ENCODE data around the gene MYRIP.

MYRIP gene

DNA sequence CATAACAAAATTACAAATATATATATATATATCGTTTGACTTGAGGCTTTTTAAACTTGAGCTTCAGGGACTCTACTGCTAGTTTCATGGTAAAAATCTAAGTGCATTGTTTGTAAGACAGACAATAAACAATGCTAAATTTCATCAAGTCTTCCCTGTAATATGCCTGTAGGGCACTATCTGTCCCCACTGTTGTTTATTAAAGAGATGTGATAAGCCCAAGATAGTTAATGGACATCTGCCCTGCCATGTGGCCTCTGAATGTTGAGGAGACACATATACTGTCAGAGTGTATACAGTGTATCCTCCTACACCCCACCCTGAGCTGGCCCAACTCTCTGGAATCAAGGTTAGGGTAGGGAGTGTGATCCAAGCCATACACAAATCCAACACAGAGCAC lies 485.0 kb downstream of the MYRIP start:
- H3K4me3 ChIP-seq (ENCODE audit: low read length), result no peak overlapping the region
- WGBS (ENCODE audit: insufficient coverage, insufficient read length), result no CpG with 5 or more reads among the region's 1 CpG
- H3K27ac ChIP-seq (ENCODE audit: low read length), result no peak overlapping the region
- peaks cover 2% of the 10 kb centered on the region; the same call in 1 of the 2 replicates for H3K4me1 ChIP-seq (ENCODE audit: control insufficient read depth, insufficient read depth, low read length)
- no peaks in the 10 kb centered on the region for H3K27me3 ChIP-seq (ENCODE audit: control insufficient read depth, insufficient read depth, low read length)
- DNase-seq (ENCODE audit: low read depth, low spot score), result no peak
- no peaks in the 10 kb centered on the region for H3K36me3 ChIP-seq (ENCODE audit: control insufficient read depth, insufficient read depth, low read length)
- no peaks in the 10 kb centered on the region for H3K9me3 ChIP-seq (ENCODE audit: control insufficient read depth, insufficient read depth, low read length)

DNA sequence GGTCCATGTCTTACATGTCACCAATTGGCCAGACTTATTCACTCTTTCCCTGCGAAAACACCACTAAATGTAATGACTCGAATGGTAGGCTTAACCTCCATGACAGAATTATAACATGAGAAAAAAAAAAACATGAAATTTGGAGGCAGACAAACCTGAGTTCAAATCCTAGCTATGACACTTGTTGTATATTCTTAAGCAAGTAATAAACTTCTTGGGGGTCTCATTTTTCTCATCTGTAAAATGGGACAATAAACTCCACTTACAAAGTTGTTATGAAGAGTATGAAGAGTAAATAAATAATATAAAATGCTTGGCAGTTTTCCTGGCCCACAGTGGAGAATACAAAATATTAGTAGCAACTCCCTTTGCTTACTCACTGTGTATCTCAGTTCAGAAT lies 488.7 kb downstream of the MYRIP start:
- Histone ChIP-seq H3K9me3 (ENCODE audit: control insufficient read depth, insufficient read depth, low read length) (no peaks in the 10 kb centered on the region), H3K36me3 (ENCODE audit: control insufficient read depth, insufficient read depth, low read length) (no peaks in the 10 kb centered on the region), H3K4me1 (ENCODE audit: control insufficient read depth, insufficient read depth, low read length) (no peaks in the 10 kb centered on the region; the same call in 1 of the 2 replicates), H3K27me3 (ENCODE audit: control insufficient read depth, insufficient read depth, low read length) (no peaks in the 10 kb centered on the region), H3K4me3 (ENCODE audit: low read length) (no peak overlapping the region), H3K27ac (ENCODE audit: low read length) (no peak overlapping the region)
- DNase-seq (ENCODE audit: low read depth, low spot score), result no peak
- no CpG with 5 or more reads among the region's 2 CpGs for WGBS (ENCODE audit: insufficient coverage, insufficient read length)

DNA sequence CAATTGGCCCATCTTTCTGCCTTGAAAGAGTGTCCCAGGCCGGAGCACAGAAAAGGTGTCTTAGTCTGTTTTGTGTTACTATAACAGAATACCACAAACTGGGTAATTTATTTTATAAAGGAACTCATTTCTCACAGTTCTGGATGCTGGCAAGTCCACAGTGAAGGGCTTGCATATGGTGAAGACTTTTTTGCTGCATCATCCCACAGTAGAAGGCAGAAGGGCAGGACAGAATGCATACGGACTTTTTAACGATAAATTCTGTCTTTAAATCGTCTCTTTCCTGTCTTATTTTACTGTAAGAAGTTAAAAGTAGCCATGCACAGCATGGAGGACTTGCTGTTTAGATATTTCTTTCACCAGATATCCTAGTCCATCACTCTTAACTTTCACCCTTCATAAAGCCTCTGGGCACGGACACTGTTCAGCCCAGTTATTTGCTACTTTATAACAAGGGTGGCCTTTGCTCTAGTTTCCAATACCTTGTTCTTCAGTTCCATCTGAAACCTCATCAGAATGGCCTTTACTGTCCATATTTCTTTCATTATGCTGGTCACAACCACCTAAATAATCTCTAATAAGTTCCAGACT lies 489.8 kb downstream of the MYRIP start:
- Histone ChIP-seq H3K4me3 (ENCODE audit: low read length) (no peak overlapping the region), H3K4me1 (ENCODE audit: control insufficient read depth, insufficient read depth, low read length) (peaks cover under 1% of the 10 kb centered on the region; the same call in 1 of the 2 replicates), H3K9me3 (ENCODE audit: control insufficient read depth, insufficient read depth, low read length) (no peaks in the 10 kb centered on the region), H3K36me3 (ENCODE audit: control insufficient read depth, insufficient read depth, low read length) (no peaks in the 10 kb centered on the region), H3K27me3 (ENCODE audit: control insufficient read depth, insufficient read depth, low read length) (no peaks in the 10 kb centered on the region), H3K27ac (ENCODE audit: low read length) (no peak overlapping the region)
- no CpG with 5 or more reads among the region's 5 CpGs for WGBS (ENCODE audit: insufficient coverage, insufficient read length)
- DNase-seq (ENCODE audit: low read depth, low spot score), result no peak

DNA sequence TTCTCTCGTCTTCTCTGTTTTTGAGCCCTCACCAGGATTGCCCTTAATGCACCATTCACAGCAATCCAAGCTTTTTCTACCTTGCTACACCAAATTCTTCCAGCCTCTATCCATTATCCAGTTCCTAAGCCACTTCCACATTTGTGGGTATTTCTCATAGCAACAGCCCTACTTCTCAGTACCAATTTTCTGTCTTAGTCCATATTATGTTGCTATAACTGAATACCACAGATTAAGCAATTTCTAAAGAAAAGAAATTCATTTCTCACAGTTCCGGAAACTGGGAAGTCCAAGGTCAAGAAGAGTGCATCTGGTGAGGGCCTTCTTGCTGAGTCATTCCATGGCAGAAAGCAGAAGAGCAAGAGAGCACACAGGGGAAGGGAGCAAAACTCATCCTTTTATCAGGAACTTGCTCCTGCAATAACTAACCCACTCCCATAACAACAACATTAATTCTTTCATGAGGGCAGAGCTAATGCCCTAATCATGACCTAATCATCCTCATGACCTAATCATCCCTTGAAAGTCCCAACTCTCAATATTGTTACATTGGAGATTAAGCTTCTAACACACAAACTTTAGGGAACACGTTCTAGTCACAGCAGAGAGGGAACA lies 490.4 kb downstream of the MYRIP start:
- Histone ChIP-seq H3K4me3 (ENCODE audit: low read length) (no peak overlapping the region), H3K27me3 (ENCODE audit: control insufficient read depth, insufficient read depth, low read length) (no peaks in the 10 kb centered on the region), H3K4me1 (ENCODE audit: control insufficient read depth, insufficient read depth, low read length) (peaks cover 2% of the 10 kb centered on the region; the same call in 1 of the 2 replicates), H3K27ac (ENCODE audit: low read length) (no peak overlapping the region), H3K36me3 (ENCODE audit: control insufficient read depth, insufficient read depth, low read length) (no peaks in the 10 kb centered on the region), H3K9me3 (ENCODE audit: control insufficient read depth, insufficient read depth, low read length) (no peaks in the 10 kb centered on the region)
- no peak for DNase-seq (ENCODE audit: low read depth, low spot score)
- no CpG with 5 or more reads among the region's 3 CpGs for WGBS (ENCODE audit: insufficient coverage, insufficient read length)

DNA sequence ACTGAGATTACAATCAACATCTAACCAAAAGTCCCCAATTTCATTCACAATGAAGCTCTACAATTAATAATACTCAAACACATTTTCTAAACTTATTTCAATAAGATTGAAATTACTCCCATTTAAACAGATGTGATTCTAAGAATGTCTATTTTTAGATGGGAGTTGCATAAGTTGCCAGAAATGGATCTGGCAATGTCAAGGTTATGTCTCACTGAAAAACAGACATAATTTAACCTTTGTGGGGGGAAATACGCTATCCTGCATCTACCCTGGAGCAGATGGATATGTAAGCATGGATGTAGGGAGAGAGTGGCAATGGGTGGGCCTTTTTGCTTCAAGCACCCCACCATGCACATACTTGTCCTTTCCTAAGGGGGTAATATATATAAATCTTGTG lies 493.4 kb downstream of the MYRIP start:
- WGBS (ENCODE audit: insufficient coverage, insufficient read length), result no CpG with 5 or more reads among the region's 1 CpG
- H3K4me1 ChIP-seq (ENCODE audit: control insufficient read depth, insufficient read depth, low read length), result peaks cover 2% of the 10 kb centered on the region; the same call in 1 of the 2 replicates
- H3K27me3 ChIP-seq (ENCODE audit: control insufficient read depth, insufficient read depth, low read length), result no peaks in the 10 kb centered on the region
- H3K4me3 ChIP-seq (ENCODE audit: low read length), result no peak overlapping the region
- no peaks in the 10 kb centered on the region for H3K9me3 ChIP-seq (ENCODE audit: control insufficient read depth, insufficient read depth, low read length)
- H3K36me3 ChIP-seq (ENCODE audit: control insufficient read depth, insufficient read depth, low read length), result no peaks in the 10 kb centered on the region
- DNase-seq (ENCODE audit: low read depth, low spot score), result no peak
- no peak overlapping the region for H3K27ac ChIP-seq (ENCODE audit: low read length)

DNA sequence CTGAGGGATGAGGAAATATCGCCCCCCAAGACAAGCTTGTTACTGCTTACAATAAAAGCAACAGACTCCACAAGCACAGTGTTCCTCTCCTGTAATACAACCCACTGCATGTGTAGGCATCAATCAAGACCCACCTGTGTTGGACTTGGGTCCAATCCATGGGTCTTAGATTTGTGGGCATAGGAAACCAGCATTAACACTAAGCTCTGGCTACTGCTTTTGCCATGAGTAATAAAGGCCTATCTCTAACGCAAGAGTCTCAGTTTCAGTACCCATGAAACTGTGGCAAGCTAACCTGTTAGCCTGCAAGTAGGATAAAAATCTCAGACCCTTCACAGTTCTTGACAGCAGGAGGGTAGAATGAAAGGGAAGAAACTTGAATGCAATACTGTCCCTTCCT lies 494.9 kb downstream of the MYRIP start:
- H3K27me3 ChIP-seq (ENCODE audit: control insufficient read depth, insufficient read depth, low read length), result no peaks in the 10 kb centered on the region
- no peaks in the 10 kb centered on the region for H3K36me3 ChIP-seq (ENCODE audit: control insufficient read depth, insufficient read depth, low read length)
- WGBS (ENCODE audit: insufficient coverage, insufficient read length), result no CpG with 5 or more reads among the region's 2 CpGs
- no peak overlapping the region for H3K27ac ChIP-seq (ENCODE audit: low read length)
- peaks cover 5% of the 10 kb centered on the region for H3K4me1 ChIP-seq (ENCODE audit: control insufficient read depth, insufficient read depth, low read length)
- H3K9me3 ChIP-seq (ENCODE audit: control insufficient read depth, insufficient read depth, low read length), result no peaks in the 10 kb centered on the region
- H3K4me3 ChIP-seq (ENCODE audit: low read length), result no peak overlapping the region
- DNase-seq (ENCODE audit: low read depth, low spot score), result no peak

DNA sequence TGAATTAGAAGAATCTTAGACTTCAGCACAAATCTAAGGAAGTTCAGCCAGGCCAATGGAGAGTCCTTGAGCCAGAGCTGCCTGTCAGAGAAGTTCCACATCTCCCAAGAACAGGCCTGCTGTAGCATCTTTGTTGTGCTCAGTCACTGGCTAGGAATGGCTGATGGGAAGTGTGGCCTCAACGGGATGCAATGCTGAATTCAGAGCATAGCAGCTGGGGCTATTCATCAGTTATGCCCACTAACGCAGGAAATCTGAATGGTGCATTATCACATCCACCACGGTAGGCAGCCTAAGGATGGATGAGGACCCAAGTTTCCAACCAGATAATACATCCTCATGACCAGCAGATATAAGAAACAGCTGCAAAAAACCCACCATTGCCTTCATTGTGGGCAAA lies 496.9 kb downstream of the MYRIP start:
- Histone ChIP-seq H3K4me1 (ENCODE audit: control insufficient read depth, insufficient read depth, low read length) (peaks cover 5% of the 10 kb centered on the region), H3K36me3 (ENCODE audit: control insufficient read depth, insufficient read depth, low read length) (no peaks in the 10 kb centered on the region), H3K27ac (ENCODE audit: low read length) (no peak overlapping the region), H3K27me3 (ENCODE audit: control insufficient read depth, insufficient read depth, low read length) (no peaks in the 10 kb centered on the region), H3K4me3 (ENCODE audit: low read length) (no peak overlapping the region), H3K9me3 (ENCODE audit: control insufficient read depth, insufficient read depth, low read length) (no peaks in the 10 kb centered on the region)
- no peak for DNase-seq (ENCODE audit: low read depth, low spot score)
- WGBS (ENCODE audit: insufficient coverage, insufficient read length), result no CpG with 5 or more reads among the region's 3 CpGs

DNA sequence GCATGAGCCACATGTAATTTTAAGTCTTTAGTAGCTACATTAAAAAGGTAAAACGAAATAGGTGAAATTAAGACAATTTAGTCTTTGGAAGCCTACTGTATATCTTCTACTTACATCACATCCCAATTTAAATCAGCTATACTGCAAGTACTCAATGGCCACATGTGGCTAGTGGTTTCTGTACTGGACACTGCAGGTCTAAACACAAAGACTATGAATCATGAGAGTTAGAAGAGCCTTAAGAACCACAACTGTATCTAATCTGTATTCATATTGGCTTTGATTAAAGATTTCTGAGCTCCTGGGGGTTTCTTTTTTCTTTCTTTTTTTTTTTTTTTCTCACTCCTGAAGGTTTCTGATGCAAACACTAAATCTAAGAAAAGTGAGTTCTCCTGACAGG lies 497.8 kb downstream of the MYRIP start:
- no peaks in the 10 kb centered on the region for H3K9me3 ChIP-seq (ENCODE audit: control insufficient read depth, insufficient read depth, low read length)
- no CpG with 5 or more reads among the region's 1 CpG for WGBS (ENCODE audit: insufficient coverage, insufficient read length)

DNA sequence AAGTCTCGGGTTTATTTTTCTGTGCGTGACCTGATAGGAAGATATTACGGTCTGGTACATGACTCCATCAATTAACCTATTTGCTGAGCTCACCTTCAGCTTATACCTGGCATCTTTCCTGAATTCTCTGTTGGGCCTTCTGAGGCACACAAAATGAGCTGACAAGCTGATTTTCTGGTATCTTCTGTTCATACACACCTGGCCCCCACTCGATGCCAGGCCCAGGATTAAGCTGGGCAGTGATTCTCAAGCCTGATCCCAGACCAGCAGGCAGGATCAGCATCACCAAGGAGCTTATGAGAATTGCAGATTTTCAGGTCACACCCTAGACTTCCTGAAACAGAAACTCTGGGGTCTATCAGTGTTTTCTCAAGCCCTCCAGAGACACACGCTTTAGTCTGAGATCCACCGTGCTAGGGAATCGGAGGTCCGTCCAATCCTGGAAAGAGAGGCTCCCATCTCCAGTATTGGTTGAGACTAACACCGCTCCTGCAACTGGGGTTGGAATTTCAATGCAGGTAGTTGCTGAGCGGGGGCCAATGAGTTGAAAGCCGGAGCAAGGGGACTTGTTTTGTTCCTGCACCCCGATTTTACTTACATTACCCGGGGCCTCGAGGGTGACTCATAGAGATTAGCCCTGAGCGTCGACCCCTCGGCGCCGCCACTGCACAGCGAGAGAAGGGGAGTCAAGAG lies 499.5 kb downstream of the MYRIP start:
- no peaks in the 10 kb centered on the region for H3K27me3 ChIP-seq (ENCODE audit: control insufficient read depth, insufficient read depth, low read length)
- H3K9me3 ChIP-seq (ENCODE audit: control insufficient read depth, insufficient read depth, low read length), result no peaks in the 10 kb centered on the region
- peak overlapping the region; percentile 31; the same call in 1 of the 2 replicates for H3K4me3 ChIP-seq (ENCODE audit: low read length)
- peaks cover 5% of the 10 kb centered on the region for H3K4me1 ChIP-seq (ENCODE audit: control insufficient read depth, insufficient read depth, low read length)
- H3K36me3 ChIP-seq (ENCODE audit: control insufficient read depth, insufficient read depth, low read length), result peaks cover 8% of the 10 kb centered on the region; the same call in 1 of the 2 replicates
- no CpG with 5 or more reads among the region's 20 CpGs for WGBS (ENCODE audit: insufficient coverage, insufficient read length)
- DNase-seq (ENCODE audit: low read depth, low spot score), result no peak
- no peak overlapping the region for H3K27ac ChIP-seq (ENCODE audit: low read length)

More for the DNA sequence above, 497.8 kb downstream of the MYRIP start:
- Histone ChIP-seq H3K27me3 (ENCODE audit: control insufficient read depth, insufficient read depth, low read length) (no peaks in the 10 kb centered on the region), H3K4me1 (ENCODE audit: control insufficient read depth, insufficient read depth, low read length) (peaks cover 5% of the 10 kb centered on the region), H3K27ac (ENCODE audit: low read length) (no peak overlapping the region), H3K36me3 (ENCODE audit: control insufficient read depth, insufficient read depth, low read length) (0 out of 2 replicates have a peak, but pooled peaks cover under 1% of the 10 kb centered on the region), H3K4me3 (ENCODE audit: low read length) (no peak overlapping the region)
- no peak for DNase-seq (ENCODE audit: low read depth, low spot score)

DNA sequence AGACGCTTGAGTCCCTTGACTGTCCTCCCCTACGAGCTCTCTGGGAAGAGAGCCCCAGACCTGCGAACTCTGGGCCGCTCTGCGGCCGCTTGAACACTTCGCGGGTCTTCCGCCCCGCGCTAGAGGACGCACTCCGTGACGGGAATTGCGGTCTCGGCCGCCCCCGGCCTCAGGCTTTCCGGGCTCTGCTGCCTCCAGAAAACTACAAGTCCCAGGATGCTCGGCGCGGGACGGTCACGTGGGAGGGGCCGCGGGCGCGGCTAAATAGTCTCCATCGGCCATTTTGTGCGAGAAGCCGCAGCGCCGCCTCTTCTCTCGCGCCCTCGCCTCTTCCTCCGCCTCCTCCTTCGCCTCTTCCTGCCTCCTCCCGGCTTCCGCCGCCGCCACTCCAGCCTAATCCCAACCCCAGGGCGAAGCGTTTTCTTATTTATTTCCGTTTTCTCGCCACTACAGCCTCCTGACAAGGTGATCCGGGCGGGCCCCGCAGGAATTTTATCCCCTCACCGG lies 500.1 kb downstream of the MYRIP start, which contains the start of gene EIF1B:
Gene EIF1B (plus strand): TSS at position 290 of the 507 bp plus-strand sequence. CDS start 235 bp downstream, outside the sequence.
- Histone ChIP-seq H3K9me3 (ENCODE audit: control insufficient read depth, insufficient read depth, low read length) (no peaks in the 10 kb centered on the region), H3K4me1 (ENCODE audit: control insufficient read depth, insufficient read depth, low read length) (peaks cover 3% of the 10 kb centered on the region; the same call in 1 of the 2 replicates), H3K27me3 (ENCODE audit: control insufficient read depth, insufficient read depth, low read length) (no peaks in the 10 kb centered on the region), H3K27ac (ENCODE audit: low read length) (no peak within 1 kb of the TSS), H3K4me3 (ENCODE audit: low read length) (peak within 1 kb of the TSS; percentile 86), H3K36me3 (ENCODE audit: control insufficient read depth, insufficient read depth, low read length) (peaks cover 8% of the 10 kb centered on the region; the same call in 1 of the 2 replicates)
- WGBS (ENCODE audit: insufficient coverage, insufficient read length), result no CpG with 5 or more reads among the region's 50 CpGs
- peak; percentile 91 for DNase-seq (ENCODE audit: low read depth, low spot score)

Measured in iPS DF 6.9 (cell line).